Renal pelvis (tissue), 4 donors: Measurements from ENCODE around the gene PFN1. TPM values are rescaled to one million over a fixed set of nuclear protein-coding genes. Genes with fewer than 3 reads are reported as not detected.
"Not testable (repeated sequence)": the region's sequence is repeated elsewhere in the genome, so short reads cannot be mapped to it uniquely, and the experiment has no call there.

Experiments
- DNase-seq: peaks from one replicate; pipeline ENCODE4 v3.0.0-alpha.2; 2013
- polyA plus RNA-seq, 3 donors: library from polyadenylated mRNA; unstranded; fragments of 120-200 nt; gene quantifications; one replicate each; pipeline ENCODE4 v1.2.1, GENCODE V29; 2013; ENCODE audit not compliant: insufficient read length in 3 of 3

The PFN1 gene
- polyA plus RNA-seq, 3 donors = 401 to 502 (median 460) TPM

- no peak for DNase-seq
Measured at GRCh38 chr17:4933646-4934045, 14.7 kb downstream of the PFN1 start.

- no peak for DNase-seq
Measured at GRCh38 chr17:4932756-4933155, 15.6 kb downstream of the PFN1 start.

DNA sequence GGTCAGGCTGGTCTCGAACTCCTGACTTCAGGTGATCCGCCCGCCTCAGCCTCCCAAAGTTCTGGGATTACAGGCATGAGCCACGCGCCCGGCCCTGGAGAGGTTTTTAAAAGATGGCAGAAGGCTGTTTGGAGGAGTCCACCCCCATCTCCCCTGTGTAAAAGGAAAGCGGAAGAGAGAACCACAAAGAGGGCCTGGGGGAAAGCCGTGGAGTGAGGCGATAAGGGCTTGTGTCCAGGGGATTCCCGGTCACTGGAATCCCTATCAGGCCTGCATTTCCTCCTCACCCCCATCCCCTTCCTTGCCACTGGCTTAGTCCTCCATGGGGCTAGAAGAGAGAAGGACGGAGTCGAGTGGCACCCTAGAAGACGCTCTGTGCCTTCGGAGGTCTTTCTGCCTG, 16.4 kb downstream of the PFN1 start, which contains the start of gene GP1BA:
GP1BA (plus strand) TSS at position 315 of the 400 bp plus-strand sequence. CDS start 328 bp downstream, outside the sequence.
- DNase-seq = no peak

DNA sequence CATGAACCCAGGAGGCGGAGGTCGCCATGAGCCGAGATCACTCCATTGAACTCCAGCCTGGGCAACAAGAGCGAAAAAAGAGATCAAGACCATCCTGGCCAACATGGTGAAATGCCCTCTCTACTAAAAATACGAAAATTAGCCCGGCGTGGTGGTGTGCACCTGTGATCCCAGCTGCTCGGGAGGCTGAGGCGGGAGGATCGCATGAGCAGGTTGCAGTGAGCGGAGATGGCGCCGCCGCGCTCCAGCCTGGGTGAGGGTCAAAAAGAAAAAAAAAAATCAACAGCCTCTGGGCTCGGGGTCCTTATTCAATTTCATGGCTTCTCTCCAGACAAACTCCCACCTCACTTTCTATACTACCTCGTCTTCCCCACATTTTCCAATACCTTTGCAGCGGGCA, 19.4 kb downstream of the PFN1 start:
- no peak for DNase-seq

DNA sequence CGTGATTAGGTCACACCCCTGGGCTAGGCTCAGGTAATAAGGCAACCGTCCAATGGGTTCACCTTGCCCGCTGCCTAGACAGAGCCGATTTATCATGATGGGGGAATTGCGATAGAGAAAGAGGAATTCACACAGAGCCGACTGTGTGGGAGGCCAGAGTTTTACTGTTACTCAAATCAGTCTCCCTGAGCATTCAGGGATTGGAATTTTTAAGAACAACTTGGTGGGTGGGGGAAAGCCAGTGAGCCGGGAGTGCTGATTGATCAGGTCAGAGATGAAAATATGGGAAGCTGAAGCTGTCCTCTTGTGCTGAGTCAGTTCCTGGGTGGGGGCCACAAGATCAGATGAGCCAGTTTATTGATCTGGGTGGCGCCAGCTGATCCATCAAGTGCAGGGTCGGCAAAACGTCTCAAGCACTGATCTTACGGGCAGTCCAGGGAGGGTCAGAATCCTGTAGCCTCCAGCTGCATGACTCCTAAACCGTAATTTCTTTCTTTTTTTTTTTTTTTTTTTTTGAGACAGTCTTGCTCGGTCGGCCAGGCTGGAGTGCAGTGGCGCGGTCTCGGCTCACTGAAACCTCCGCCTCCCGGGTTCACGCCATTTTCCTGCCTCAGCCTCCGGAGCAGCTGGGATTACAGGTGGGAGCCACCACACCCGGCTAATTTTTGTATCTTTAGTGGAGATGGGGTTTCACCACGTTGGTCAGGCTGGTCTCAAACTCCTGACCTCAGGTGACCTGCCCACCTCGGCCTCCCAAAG, 21.6 kb downstream of the PFN1 start:
- DNase-seq = not testable (repeated sequence)

DNA sequence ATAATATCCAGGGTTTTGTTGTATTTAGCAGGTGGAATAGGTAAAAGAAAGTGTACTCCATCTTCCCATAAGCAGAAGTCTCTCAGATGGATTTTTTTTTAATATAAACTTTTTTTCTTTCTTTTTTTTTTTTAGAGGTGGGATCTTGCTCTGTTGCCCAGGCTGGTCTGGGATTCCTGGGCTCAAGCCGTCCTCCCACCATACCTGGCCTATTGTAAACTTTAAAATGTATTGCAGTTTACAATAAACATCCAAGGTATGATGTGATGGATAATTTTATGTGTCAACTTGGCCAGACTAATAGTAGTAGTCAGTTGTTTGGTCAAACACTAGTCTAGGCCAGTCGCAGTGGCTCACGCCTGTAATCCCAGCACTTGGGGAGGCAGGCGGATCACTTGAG, 27.0 kb downstream of the PFN1 start:
- DNase-seq = no peak

- DNase-seq = no peak
Measured at GRCh38 chr17:4920351-4921048, 27.8 kb downstream of the PFN1 start.

- no peak for DNase-seq
Measured at GRCh38 chr17:4919511-4920047, 28.8 kb downstream of the PFN1 start.

GRCh38 chr17:4914551-4914950, 33.8 kb downstream of the PFN1 start:
- DNase-seq = not testable (repeated sequence)

GRCh38 chr17:4913994-4914393, 34.3 kb downstream of the PFN1 start:
- DNase-seq = no peak

- peak; percentile 90 for DNase-seq
Measured at GRCh38 chr17:4908711-4909496, 39.4 kb downstream of the PFN1 start.

DNA sequence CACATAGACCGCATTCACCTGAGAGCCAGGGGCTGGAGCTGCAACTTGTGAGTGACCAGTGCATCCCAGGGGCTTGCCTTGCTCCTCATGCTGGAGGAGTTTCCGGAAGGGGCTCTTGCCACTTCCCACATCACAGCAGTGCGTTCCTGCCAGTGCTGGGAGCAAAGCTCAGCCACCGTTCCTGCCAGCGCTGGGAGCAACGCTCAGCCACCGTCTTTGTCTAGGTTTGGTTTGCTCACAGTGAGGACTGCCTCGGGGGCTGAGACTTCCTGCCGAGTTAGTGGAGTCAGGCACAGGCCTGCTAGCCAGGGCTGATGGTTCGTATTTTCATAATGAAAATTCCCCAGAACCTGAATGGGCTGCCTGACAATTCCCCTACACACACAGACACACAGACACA, 40.0 kb downstream of the PFN1 start:
- no peak for DNase-seq

- not testable (repeated sequence) for DNase-seq
Measured at GRCh38 chr17:4906642-4907041, 41.7 kb downstream of the PFN1 start.

DNA sequence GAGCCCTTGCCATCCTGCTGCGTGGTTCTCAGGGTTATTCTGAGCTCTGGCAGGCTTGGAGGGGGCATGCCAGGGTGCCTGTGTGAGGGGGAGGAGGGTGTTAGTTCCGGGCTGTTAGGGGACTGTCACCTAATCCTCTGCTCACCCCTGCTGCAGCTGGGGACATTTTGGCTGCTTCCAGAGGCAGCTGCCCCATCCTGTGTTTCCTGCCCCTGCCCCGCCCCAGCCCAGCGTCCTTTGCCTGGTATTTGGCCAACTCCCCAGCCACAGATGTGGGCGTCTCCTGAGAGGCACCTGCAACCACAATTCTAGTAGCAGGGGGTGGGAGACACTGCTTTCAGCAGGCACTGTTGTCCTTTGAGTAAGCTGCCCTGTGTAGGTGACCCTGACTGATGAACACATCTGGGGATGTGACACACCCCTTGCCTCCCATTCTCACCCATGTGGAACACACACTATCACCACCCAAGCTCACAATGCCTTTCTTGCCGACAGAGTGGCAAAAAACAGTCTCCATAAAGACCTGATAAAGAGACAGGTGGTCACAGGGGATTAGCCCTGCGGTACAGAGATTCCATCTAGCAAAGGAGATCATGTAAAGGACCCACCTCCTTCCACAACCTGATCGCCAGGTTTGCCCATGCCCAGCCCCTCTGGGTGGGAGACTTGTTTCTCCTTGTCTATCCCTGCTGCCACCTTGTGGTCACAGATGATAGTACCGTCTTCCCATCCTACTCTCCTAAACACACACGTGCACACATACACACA, 45.1 kb downstream of the PFN1 start, which contains the start of gene CHRNE:
CHRNE (minus strand) TSS at position 48 of the 768 bp plus-strand sequence; CDS start at position 13, 35 bp downstream.
- peak; percentile 85 for DNase-seq

DNA sequence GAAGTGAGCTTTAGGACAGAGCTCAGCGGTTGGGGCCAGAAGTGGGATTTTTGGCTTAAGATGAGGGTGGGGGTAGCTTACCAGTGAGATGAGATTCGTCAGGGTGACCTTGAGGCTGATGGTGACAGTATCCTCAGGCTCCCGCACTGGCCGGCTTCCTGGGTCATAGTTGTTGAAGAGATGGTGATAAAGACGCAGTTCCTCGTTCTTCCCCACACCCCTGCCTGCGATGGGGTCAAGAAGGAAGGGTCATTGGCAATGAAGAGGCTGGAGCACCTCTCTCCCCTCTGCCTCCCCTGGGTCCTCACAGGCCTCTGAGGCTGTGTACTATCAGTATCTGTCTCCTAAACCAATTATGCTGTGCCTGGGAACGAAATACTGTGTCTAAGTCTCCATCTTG, 45.8 kb downstream of the PFN1 start:
- DNase-seq = no peak

DNA sequence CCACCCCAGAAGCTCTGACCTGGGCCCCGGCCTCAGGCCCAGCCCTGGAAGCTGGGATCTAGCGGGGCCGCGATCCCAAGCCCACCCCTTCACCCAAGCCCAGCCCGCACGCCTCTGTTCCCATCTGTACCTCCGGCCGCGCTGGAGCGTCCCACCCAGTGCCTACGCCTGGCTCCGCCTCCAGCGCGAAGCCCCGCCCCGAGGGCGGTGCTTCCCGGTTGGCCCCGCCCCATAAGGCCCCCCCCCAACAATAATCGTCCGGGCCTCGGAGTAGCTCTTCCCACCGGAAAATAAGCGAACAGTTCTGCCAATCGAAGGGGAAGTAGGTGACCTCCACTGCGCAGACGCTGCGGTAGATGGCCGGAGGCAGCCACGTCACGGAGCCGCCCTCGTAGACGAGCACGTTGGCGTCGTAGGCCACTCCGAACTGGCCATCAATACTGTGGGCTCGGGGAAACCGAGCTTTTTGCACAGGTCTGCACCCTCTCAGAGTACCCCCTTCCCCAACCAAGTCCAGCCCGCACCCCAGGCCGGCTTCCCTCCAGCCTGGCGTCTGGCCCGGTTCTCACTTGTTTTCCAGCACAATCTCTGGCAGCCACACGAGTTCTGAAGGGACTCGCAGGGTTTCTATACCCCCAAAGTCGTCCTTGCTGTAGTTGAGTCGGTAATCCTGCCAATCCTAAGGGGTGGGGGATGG, 46.5 kb downstream of the PFN1 start:
- no peak for DNase-seq

DNA sequence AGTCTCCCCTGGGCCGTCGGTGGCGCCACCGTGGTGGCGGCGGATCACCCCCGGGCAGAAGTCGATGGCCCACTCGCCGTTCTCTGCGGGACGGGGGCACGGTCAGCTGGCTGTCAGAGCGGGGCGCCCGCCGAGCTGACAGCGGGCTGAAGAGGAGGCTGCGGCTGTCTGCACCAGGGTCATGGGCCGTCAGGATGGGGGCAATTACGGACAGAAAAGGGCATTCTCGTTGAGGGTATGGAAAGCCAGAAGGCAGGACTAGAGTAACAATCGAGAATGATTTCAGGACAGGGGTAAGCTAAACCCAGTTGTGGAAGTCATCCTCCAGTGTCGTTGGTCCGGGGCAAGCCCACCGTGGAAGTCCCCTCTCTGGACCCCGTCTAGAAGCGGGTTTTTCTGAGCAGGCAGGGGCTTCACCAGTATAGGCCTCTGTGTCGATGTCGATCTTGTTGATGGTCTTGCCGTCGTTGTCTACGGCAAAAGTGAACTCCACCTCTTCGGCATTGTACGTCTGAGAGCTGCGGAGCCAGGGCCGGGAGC, 47.2 kb downstream of the PFN1 start:
- no peak for DNase-seq

GRCh38 chr17:4900231-4901107, 47.9 kb downstream of the PFN1 start:
- DNase-seq = no peak
